G401.6 (cell line): Measurements from ENCODE around the gene ATN1.

Source experiments
- FAIRE-seq: peaks from 2 replicates; lab custom pipeline; 2012; peaks lifted over from hg19 to GRCh38; lab: Jason Lieb, UNC

ATN1 gene

DNA sequence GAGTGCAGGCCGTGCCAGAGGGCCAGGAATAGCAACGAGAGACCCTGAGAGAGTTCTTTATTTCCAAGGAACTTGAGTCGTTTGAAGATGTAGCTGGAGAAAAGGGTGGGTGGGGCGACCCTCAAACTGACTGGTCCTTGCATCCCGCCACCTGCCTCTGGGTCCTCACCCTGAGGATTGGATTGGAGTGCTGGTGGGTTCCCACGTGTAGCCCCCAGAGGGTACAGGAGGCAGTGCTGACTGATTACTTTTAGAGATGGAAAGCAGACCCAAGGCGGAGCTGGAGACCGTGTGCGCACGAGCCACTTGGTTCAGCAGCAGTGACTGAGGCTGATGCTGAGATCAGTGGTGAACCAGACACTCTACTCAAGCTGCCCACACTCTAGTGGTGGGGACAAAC is 49.9 kb downstream of the ATN1 start:
- FAIRE-seq, result no peak

DNA sequence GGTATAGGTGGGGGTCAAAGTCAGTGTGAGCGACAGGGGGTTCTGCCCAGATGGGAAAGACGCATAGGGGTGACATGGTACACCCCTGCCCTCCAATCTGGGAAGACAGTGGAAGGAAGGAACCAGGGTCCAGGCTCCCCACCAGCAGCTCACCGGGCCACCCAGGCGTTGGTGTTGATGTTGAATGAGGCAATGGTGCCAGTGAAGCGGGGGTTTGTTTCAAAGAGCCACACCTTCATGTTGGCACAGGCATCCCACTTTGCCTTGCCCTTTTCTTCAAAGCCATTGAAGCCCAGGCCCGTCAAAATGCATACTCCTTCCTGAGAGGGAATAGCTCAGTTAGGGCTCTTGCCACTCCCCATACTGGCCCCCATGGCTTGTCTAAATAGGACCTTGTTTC is 50.4 kb downstream of the ATN1 start:
- FAIRE-seq, result no peak

DNA sequence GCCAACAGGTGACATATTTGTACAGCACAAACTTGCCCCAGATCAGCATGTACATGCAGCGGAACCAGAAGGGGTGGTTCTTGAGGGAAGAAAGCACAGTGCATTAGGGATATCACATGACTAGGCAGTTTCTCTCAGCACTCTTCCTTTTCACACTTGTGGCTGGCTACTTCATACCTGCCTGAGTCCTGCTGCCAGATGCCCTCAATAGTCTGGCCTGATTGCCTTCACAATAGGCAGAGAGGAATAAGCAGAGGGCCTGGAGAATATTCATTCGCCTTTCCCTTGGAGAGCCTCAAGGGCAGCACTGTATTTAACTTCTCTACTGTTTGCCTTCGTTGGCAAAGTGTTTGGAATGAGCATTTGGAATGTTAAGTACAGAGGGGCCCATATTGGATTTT is 50.9 kb downstream of the ATN1 start:
- no peak for FAIRE-seq

DNA sequence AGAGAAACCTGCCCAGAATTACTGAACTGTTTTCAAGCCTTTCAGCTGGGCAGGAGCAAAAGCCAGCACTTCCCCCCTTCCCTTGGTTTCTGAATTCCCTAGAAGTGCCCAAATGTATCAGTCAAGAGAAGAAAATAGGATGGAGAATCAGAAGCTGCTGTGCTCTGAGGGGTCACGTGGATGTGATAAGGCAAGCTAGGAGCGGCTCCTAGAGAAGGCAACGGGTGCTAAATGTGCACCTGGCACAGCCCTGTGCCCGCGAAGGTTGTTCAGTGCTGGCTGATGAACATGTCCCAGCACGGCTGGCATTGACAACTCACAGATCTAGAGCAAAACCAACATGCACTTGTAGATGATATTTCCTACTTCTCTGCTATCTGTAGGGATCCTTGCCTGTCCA is 51.3 kb downstream of the ATN1 start:
- no peak for FAIRE-seq

DNA sequence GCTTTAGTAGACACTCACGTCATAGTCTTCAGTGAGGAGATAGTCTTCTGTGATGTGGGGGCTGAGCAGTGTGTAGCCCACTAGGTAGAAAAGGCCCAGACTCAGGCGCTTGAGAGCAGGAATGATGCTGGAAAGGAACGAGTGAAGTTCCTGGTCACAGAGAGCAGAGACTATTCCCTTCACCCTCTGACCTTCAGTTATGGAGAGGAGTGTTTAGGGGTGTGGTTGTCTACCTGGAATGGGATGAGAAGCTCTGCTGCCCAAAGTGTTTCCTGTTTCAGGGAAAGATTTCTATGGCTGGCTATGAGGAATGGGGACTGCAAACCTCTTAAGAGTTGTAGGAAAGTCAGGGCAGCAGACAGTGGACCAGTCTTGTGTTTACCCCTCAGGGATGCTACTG is 51.7 kb downstream of the ATN1 start:
- FAIRE-seq, result no peak

DNA sequence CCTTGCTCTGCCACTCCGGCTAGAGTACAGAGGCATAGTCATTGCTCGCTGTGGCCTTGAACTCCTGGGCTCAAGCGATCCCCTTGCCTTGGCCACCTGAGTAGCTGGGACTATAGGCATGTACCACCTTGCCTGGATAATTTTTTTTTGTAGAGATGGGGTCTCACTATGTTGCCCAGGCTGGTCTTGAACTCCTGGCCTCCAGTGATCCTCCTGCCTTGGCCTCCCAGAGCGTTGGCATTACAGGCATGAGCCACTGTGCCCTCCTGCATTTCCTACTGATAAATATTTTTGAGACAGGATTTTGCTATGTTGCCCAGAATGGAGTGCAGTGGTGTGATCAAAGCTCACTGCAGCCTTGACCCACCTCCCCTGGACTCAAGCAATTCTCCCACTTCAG is 52.3 kb downstream of the ATN1 start:
- FAIRE-seq, result no peak

DNA sequence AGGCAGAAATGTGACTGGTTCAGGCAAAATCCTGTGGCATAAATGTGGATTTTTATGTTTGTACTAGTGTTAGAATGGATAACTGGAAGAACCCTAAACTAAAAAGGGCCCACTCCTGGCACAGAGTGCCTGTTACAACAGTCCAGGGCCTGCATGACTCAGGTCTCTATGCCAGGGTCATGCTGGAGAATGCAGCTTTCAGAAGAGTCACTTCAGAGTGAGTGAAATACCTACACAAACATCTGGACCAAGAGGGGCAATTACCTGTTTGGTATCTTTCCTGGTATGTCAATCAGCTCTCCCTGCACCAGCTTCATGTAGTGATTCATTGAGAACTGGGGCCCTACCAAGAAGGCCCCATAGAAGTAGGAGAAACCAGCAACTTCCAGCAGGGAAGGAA is 53.0 kb downstream of the ATN1 start:
- FAIRE-seq, result no peak

DNA sequence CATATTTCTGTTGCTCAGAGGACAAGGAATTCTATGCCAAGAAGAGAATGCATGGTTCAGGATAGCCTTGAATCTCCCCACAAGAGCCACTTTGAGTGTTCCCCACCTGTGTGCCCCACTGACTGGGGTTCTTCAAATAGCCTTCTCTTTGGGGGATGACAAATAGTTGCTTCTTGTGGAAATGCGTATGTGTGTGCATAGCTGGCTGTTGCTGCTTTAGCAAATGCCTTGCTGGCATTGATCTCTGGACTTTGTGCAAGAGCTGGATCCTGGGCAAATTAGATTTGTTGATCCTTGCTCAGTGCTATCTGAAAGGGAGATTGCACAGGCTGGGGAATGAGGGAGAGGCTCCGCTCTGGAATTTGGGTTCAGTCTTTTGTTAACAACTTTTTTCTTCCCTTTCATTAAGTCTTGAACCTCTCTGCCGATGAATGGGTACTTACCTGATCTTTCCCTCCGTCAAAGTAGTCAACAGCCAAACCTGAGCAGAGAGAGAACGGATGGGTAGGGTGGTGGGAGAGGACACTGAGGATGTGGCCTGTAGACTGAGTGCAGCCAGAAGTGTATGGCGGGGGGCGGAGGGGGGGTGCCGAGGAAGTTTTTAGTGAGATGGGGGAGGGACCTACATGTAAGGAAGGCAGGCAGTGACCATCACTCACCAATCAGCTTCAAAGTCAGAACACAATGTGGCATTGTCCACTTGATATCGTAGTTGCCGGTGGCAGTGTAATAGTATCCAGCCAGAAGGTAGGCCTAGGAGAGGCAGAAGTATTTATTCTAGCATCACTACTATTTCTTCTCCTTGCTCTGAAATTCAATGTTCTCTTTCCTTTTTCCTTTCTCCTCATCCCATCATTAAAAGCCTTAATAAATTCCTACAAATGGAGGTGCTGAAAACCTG is 53.6 kb downstream of the ATN1 start:
- FAIRE-seq, result no peak

DNA sequence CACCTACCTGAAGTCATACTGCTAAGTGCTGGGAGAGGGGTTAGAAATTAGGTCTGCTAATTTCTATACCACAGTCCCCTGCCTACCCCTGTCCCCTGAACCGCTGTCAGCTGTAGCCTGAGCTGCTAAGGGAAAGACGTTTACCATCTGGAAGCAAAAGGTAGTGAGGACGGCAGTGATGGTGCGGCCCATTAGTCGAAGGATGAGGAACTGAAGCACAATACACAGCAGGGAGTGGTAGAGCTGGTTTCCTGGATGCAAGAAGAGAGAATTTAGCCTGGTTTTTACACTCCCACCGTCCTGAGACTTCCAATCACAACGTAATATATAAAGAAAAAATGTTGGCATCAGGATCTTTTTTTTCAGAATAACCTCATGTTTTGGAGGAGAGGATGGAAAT is 54.8 kb downstream of the ATN1 start:
- FAIRE-seq, result no peak

DNA sequence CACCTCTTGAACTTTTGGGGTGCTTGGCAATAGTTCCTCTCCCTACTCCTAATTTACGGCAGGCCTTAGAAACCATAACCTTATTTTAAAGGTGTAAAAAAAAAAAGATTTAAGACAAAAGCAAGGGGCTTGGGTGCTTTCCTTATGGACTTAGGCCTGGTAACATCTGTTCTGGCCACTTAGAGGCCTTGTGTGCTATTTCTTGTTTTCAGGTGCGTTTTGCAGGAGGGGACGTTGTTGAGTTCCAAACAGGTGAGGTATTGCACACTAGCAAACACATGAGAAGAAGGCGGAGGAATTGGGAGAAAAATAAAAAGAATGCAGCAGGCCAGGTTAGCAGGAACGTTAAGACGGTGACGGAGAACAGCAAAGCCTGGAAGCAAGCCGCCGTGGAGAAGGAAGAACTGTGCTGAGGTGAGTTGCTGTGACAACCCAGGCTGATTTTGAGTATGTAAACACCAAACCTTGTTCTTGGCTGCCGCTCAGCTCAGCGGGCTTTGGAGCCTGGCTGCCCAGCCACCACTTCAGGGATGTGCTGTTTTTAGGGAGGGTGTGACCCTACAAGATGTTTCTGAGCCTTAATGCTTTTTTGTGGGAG is 60.3 kb downstream of the ATN1 start:
- FAIRE-seq, result no peak
